Regular cardiac myocyte (primary cell): ENCODE data around the gene SORCS3. TPM values are rescaled to one million over a fixed set of nuclear protein-coding genes. Genes with fewer than 3 reads are reported as not detected.

Experiments used
- total RNA-seq: library from RNA; depleted of rRNA; stranded (reverse); fragments of >200 nt; gene quantifications from 2 replicates; pipeline ENCODE4 v1.2.3, GENCODE V29; 2014

The SORCS3 gene
- total RNA-seq, result not detected in 2 replicates

DNA sequence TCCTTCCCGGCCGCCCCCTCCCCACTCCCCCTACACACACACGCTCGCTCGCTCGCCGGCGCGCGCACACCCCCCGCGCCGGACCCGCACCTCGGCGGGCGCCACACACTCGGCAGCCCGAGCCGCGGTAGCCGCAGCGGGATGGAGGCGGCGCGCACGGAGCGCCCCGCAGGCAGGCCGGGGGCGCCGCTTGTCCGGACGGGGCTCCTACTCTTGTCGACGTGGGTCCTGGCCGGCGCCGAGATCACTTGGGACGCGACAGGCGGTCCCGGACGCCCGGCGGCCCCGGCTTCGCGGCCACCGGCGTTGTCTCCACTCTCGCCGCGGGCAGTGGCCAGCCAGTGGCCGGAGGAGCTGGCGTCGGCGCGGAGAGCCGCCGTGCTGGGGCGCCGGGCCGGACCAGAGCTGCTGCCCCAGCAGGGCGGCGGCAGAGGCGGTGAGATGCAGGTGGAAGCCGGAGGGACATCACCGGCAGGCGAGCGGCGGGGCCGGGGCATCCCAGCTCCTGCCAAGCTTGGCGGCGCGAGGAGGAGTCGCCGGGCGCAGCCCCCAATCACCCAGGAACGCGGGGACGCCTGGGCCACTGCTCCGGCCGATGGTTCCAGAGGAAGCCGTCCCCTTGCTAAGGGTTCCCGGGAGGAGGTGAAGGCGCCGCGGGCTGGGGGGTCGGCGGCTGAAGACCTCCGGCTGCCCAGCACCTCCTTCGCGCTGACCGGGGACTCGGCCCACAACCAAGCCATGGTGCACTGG, at the start of gene SORCS3:
TSS of gene SORCS3 (plus strand) at position 104 of the 750 bp plus-strand sequence.

